ENCODE data around the gene AJAP1. TPM values are rescaled to one million over a fixed set of nuclear protein-coding genes. Genes with fewer than 3 reads are reported as not detected.

Gene AJAP1
- total RNA-seq, 4 donors from 2014 or later = under 0.01 to 0.21 (median 0.10) TPM

GRCh38 chr1:4709641-4710040, 55.2 kb downstream of the AJAP1 start:
- no peak for TF ChIP-seq CTCF (IDR thresholded peaks at IDR 0.05)
- no peak for TF ChIP-seq POLR2A (IDR thresholded peaks at IDR 0.05)
- TF ChIP-seq EP300 (IDR thresholded peaks at IDR 0.05) = no peak
- no peaks in the 10 kb centered on the region for H3K36me3 ChIP-seq
- H3K4me1 ChIP-seq = peaks cover 0 to 3% (median 0%) of the 10 kb centered on the region in 4 donors
- H3K4me3 ChIP-seq = no peak overlapping the region
- no peak for DNase-seq (ENCODE audit: low spot score in 2 of 2)
- no peak overlapping the region for H3K27ac ChIP-seq
- 77 to 81% methylated on average over 5 of the region's 5 CpGs for WGBS, 2 donors
- H3K9me3 ChIP-seq = no peaks in the 10 kb centered on the region
- H3K27me3 ChIP-seq = no peaks in the 10 kb centered on the region

- H3K9me3 ChIP-seq = peaks cover 0 to 10% (median 0%) of the 10 kb centered on the region in 4 donors
- 26 to 39% methylated on average over 33 to 36 of the region's 39 CpGs for WGBS, 2 donors
- no peaks in the 10 kb centered on the region for H3K27me3 ChIP-seq
- TF ChIP-seq POLR2A (IDR thresholded peaks at IDR 0.05) (no peak), CTCF (IDR thresholded peaks at IDR 0.05) (no peak), EP300 (IDR thresholded peaks at IDR 0.05) (no peak)
- H3K27ac ChIP-seq = no peak overlapping the region
- H3K4me1 ChIP-seq = peaks cover 0 to 3% (median 0%) of the 10 kb centered on the region in 4 donors
- no peaks in the 10 kb centered on the region for H3K36me3 ChIP-seq
- no peak overlapping the region for H3K4me3 ChIP-seq
- no peak for DNase-seq (ENCODE audit: low spot score in 2 of 2)
These were observed 56.4 kb downstream of the AJAP1 start for GRCh38 chr1:4710592-4711415.

- H3K27me3 ChIP-seq = no peaks in the 10 kb centered on the region
- 53 to 63% methylated on average over 42 to 58 of the region's 66 CpGs for WGBS, 2 donors
- no peak for TF ChIP-seq POLR2A (IDR thresholded peaks at IDR 0.05)
- no peak for TF ChIP-seq EP300 (IDR thresholded peaks at IDR 0.05)
- no peak for TF ChIP-seq CTCF (IDR thresholded peaks at IDR 0.05)
These were observed 57.2 kb downstream of the AJAP1 start for GRCh38 chr1:4711416-4712275.

GRCh38 chr1:4713669-4714068, 59.3 kb downstream of the AJAP1 start:
- 78 to 82% methylated on average over 12 of the region's 12 CpGs for WGBS, 2 donors
- Histone ChIP-seq H3K4me1 (peaks cover 0 to 3% (median 0%) of the 10 kb centered on the region in 4 donors), H3K27ac (no peak overlapping the region), H3K4me3 (no peak overlapping the region), H3K27me3 (no peaks in the 10 kb centered on the region), H3K36me3 (no peaks in the 10 kb centered on the region), H3K9me3 (peaks cover 0 to 14% (median 0%) of the 10 kb centered on the region in 4 donors)
- TF ChIP-seq EP300 (IDR thresholded peaks at IDR 0.05) = no peak
- no peak for TF ChIP-seq POLR2A (IDR thresholded peaks at IDR 0.05)
- no peak for TF ChIP-seq CTCF (IDR thresholded peaks at IDR 0.05)
- DNase-seq (ENCODE audit: low spot score in 2 of 2) = no peak

More at GRCh38 chr1:4711416-4712275, 57.2 kb downstream of the AJAP1 start:
- H3K4me3 ChIP-seq = no peak overlapping the region
- H3K36me3 ChIP-seq = no peaks in the 10 kb centered on the region
- no peak for DNase-seq (ENCODE audit: low spot score in 2 of 2)
- peaks cover 0 to 3% (median 0%) of the 10 kb centered on the region in 4 donors for H3K4me1 ChIP-seq
- H3K9me3 ChIP-seq = peaks cover 0 to 14% (median 0%) of the 10 kb centered on the region in 4 donors
- H3K27ac ChIP-seq = no peak overlapping the region
